ENCODE measurements around the gene DUOXA2. TPM values are rescaled to one million over a fixed set of nuclear protein-coding genes. Genes with fewer than 3 reads are reported as not detected.
"Not testable (repeated sequence)": the region's sequence is repeated elsewhere in the genome, so short reads cannot be mapped to it uniquely, and the experiment has no call there.

DUOXA2 gene
- total and polyA plus RNA-seq, 4 donors = 0.13 TPM; not detected in 3

GRCh38 chr15:45129651-45130129 lies 15.6 kb downstream of the DUOXA2 start, which contains the start of the genes DUOX1 and DUOXA1:
Gene DUOX1 (plus strand): TSS chr15:45129994. CDS start chr15:45131967, 1,973 bp downstream.
Gene DUOXA1 (minus strand): TSS chr15:45129879. CDS start chr15:45123014, 6,865 bp downstream.
- WGBS, 2 donors = 2% methylated on average over 35 to 46 of the region's 46 CpGs
- no peak within 1 kb of the TSS for H3K27ac ChIP-seq (ENCODE audit: low read depth in 1 of 2, low read length in 2 of 2)
- peak; percentile 69 for ATAC-seq (ENCODE audit: low FRiP score)
- intact Hi-C loops (cut with DNase I) = no loop called here
- no peaks in the 10 kb centered on the region for H3K9me3 ChIP-seq (ENCODE audit: control insufficient read depth, low read length)
- no peaks in the 10 kb centered on the region for H3K36me3 ChIP-seq (ENCODE audit: control insufficient read depth in 1 of 2, insufficient read depth in 2 of 2, low read length in 1 of 2)
- no peak within 1 kb of the TSS for H3K4me3 ChIP-seq (ENCODE audit: low read length in 2 of 2)
- no peaks in the 10 kb centered on the region for H3K4me1 ChIP-seq (ENCODE audit: control insufficient read depth in 1 of 2, insufficient read depth in 2 of 2, low read length in 2 of 2)
- no peaks in the 10 kb centered on the region for H3K27me3 ChIP-seq (ENCODE audit: control insufficient read depth in 1 of 2, insufficient read depth in 2 of 2, low read length in 1 of 2)
- DNase-seq = peak in 1 of 2 donors; percentile 80

GRCh38 chr15:45130291-45131000 lies 16.3 kb downstream of the DUOXA2 start:
- Histone ChIP-seq H3K36me3 (ENCODE audit: control insufficient read depth in 1 of 2, insufficient read depth in 2 of 2, low read length in 1 of 2) (no peaks in the 10 kb centered on the region), H3K4me3 (ENCODE audit: low read length in 2 of 2) (no peak overlapping the region), H3K27me3 (ENCODE audit: control insufficient read depth in 1 of 2, insufficient read depth in 2 of 2, low read length in 1 of 2) (no peaks in the 10 kb centered on the region), H3K27ac (ENCODE audit: low read depth in 1 of 2, low read length in 2 of 2) (no peak overlapping the region), H3K9me3 (ENCODE audit: control insufficient read depth, low read length) (no peaks in the 10 kb centered on the region), H3K4me1 (ENCODE audit: control insufficient read depth in 1 of 2, insufficient read depth in 2 of 2, low read length in 2 of 2) (no peaks in the 10 kb centered on the region)
- intact Hi-C loops (cut with DNase I) = no loop called here
- DNase-seq (peak in 1 of 2 donors; percentile 36), ATAC-seq (ENCODE audit: low FRiP score) (no peak)
- 94 to 96% methylated on average over 7 of the region's 7 CpGs for WGBS, 2 donors

GRCh38 chr15:45131510-45131909 lies 17.4 kb downstream of the DUOXA2 start:
- no peaks in the 10 kb centered on the region for H3K4me1 ChIP-seq (ENCODE audit: control insufficient read depth in 1 of 2, insufficient read depth in 2 of 2, low read length in 2 of 2)
- WGBS, 2 donors = 94 to 97% methylated on average over 3 of the region's 3 CpGs
- ATAC-seq (ENCODE audit: low FRiP score) = no peak
- no peak overlapping the region for H3K4me3 ChIP-seq (ENCODE audit: low read length in 2 of 2)
- no peak for DNase-seq
- no peak overlapping the region for H3K27ac ChIP-seq (ENCODE audit: low read depth in 1 of 2, low read length in 2 of 2)
- intact Hi-C loops (cut with DNase I) = no loop called here
- no peaks in the 10 kb centered on the region for H3K9me3 ChIP-seq (ENCODE audit: control insufficient read depth, low read length)
- H3K36me3 ChIP-seq (ENCODE audit: control insufficient read depth in 1 of 2, insufficient read depth in 2 of 2, low read length in 1 of 2) = no peaks in the 10 kb centered on the region
- no peaks in the 10 kb centered on the region for H3K27me3 ChIP-seq (ENCODE audit: control insufficient read depth in 1 of 2, insufficient read depth in 2 of 2, low read length in 1 of 2)

GRCh38 chr15:45132844-45133560 lies 18.9 kb downstream of the DUOXA2 start:
- Histone ChIP-seq H3K27ac (ENCODE audit: low read depth in 1 of 2, low read length in 2 of 2) (no peak overlapping the region), H3K4me3 (ENCODE audit: low read length in 2 of 2) (no peak overlapping the region), H3K36me3 (ENCODE audit: control insufficient read depth in 1 of 2, insufficient read depth in 2 of 2, low read length in 1 of 2) (no peaks in the 10 kb centered on the region), H3K27me3 (ENCODE audit: control insufficient read depth in 1 of 2, insufficient read depth in 2 of 2, low read length in 1 of 2) (no peaks in the 10 kb centered on the region), H3K9me3 (ENCODE audit: control insufficient read depth, low read length) (no peaks in the 10 kb centered on the region), H3K4me1 (ENCODE audit: control insufficient read depth in 1 of 2, insufficient read depth in 2 of 2, low read length in 2 of 2) (no peaks in the 10 kb centered on the region)
- ATAC-seq (ENCODE audit: low FRiP score) = no peak
- intact Hi-C loops (cut with DNase I) = no loop called here
- WGBS, 2 donors = 77 to 79% methylated on average over 3 of the region's 3 CpGs
- peak in 1 of 2 donors; percentile 55 for DNase-seq

GRCh38 chr15:45133561-45133920 lies 19.4 kb downstream of the DUOXA2 start:
- intact Hi-C loops (cut with DNase I) = no loop called here
- H3K4me3 ChIP-seq (ENCODE audit: low read length in 2 of 2) = no peak overlapping the region
- no peaks in the 10 kb centered on the region for H3K27me3 ChIP-seq (ENCODE audit: control insufficient read depth in 1 of 2, insufficient read depth in 2 of 2, low read length in 1 of 2)
- H3K9me3 ChIP-seq (ENCODE audit: control insufficient read depth, low read length) = no peaks in the 10 kb centered on the region
- H3K36me3 ChIP-seq (ENCODE audit: control insufficient read depth in 1 of 2, insufficient read depth in 2 of 2, low read length in 1 of 2) = no peaks in the 10 kb centered on the region
- no peaks in the 10 kb centered on the region for H3K4me1 ChIP-seq (ENCODE audit: control insufficient read depth in 1 of 2, insufficient read depth in 2 of 2, low read length in 2 of 2)
- ATAC-seq (ENCODE audit: low FRiP score) (no peak), DNase-seq (peak in 1 of 2 donors; percentile 50)
- H3K27ac ChIP-seq (ENCODE audit: low read depth in 1 of 2, low read length in 2 of 2) = no peak overlapping the region
- 76 to 82% methylated on average over 5 of the region's 5 CpGs for WGBS, 2 donors

- Histone ChIP-seq H3K4me3 (ENCODE audit: low read length in 2 of 2) (no peak overlapping the region), H3K4me1 (ENCODE audit: control insufficient read depth in 1 of 2, insufficient read depth in 2 of 2, low read length in 2 of 2) (no peaks in the 10 kb centered on the region), H3K27ac (ENCODE audit: low read depth in 1 of 2, low read length in 2 of 2) (no peak overlapping the region), H3K36me3 (ENCODE audit: control insufficient read depth in 1 of 2, insufficient read depth in 2 of 2, low read length in 1 of 2) (no peaks in the 10 kb centered on the region), H3K9me3 (ENCODE audit: control insufficient read depth, low read length) (no peaks in the 10 kb centered on the region), H3K27me3 (ENCODE audit: control insufficient read depth in 1 of 2, insufficient read depth in 2 of 2, low read length in 1 of 2) (no peaks in the 10 kb centered on the region)
- ATAC-seq (ENCODE audit: low FRiP score) (no peak), DNase-seq (peak in 1 of 2 donors; percentile 51)
- 95% methylated on average over 7 of the region's 7 CpGs for WGBS, 2 donors
- intact Hi-C loops (cut with DNase I) = no loop called here
Observed at GRCh38 chr15:45134046-45134445, 19.9 kb downstream of the DUOXA2 start.

GRCh38 chr15:45134682-45135604 lies 20.8 kb downstream of the DUOXA2 start:
- ATAC-seq (ENCODE audit: low FRiP score) (no peak), DNase-seq (peak in 1 of 2 donors; percentile 78)
- Histone ChIP-seq H3K4me3 (ENCODE audit: low read length in 2 of 2) (no peak overlapping the region), H3K27ac (ENCODE audit: low read depth in 1 of 2, low read length in 2 of 2) (no peak overlapping the region), H3K4me1 (ENCODE audit: control insufficient read depth in 1 of 2, insufficient read depth in 2 of 2, low read length in 2 of 2) (no peaks in the 10 kb centered on the region), H3K9me3 (ENCODE audit: control insufficient read depth, low read length) (no peaks in the 10 kb centered on the region), H3K27me3 (ENCODE audit: control insufficient read depth in 1 of 2, insufficient read depth in 2 of 2, low read length in 1 of 2) (no peaks in the 10 kb centered on the region), H3K36me3 (ENCODE audit: control insufficient read depth in 1 of 2, insufficient read depth in 2 of 2, low read length in 1 of 2) (no peaks in the 10 kb centered on the region)
- WGBS, 2 donors = 7 to 8% methylated on average over 44 to 57 of the region's 57 CpGs
- intact Hi-C loops (cut with DNase I) = no loop called here

- 13 to 14% methylated on average over 9 to 11 of the region's 37 CpGs for WGBS, 2 donors
- intact Hi-C loops (cut with DNase I); H3K9me3 ChIP-seq (ENCODE audit: control insufficient read depth, low read length); H3K27me3 ChIP-seq (ENCODE audit: control insufficient read depth in 1 of 2, insufficient read depth in 2 of 2, low read length in 1 of 2); H3K4me1 ChIP-seq (ENCODE audit: control insufficient read depth in 1 of 2, insufficient read depth in 2 of 2, low read length in 2 of 2); H3K36me3 ChIP-seq (ENCODE audit: control insufficient read depth in 1 of 2, insufficient read depth in 2 of 2, low read length in 1 of 2); H3K27ac ChIP-seq (ENCODE audit: low read depth in 1 of 2, low read length in 2 of 2); H3K4me3 ChIP-seq (ENCODE audit: low read length in 2 of 2): not testable (repeated sequence)
- DNase-seq (peak in 1 of 2 donors; percentile 21), ATAC-seq (ENCODE audit: low FRiP score) (peak; percentile 25)
Observed at GRCh38 chr15:45135705-45136377, 21.7 kb downstream of the DUOXA2 start.
